NOMO-1 (cell line): Measurements from ENCODE around the gene TOP3A.
A peak's percentile ranks its signal among the peaks of the same experiment; 100 is the strongest.

Source experiments
- DNase-seq, 2 experiments: peaks; one replicate each; lab custom pipeline; 2025; ENCODE audit not compliant: unreplicated experiment in 2 of 2; lab: John Stamatoyannopoulos, UW

Gene TOP3A

DNA sequence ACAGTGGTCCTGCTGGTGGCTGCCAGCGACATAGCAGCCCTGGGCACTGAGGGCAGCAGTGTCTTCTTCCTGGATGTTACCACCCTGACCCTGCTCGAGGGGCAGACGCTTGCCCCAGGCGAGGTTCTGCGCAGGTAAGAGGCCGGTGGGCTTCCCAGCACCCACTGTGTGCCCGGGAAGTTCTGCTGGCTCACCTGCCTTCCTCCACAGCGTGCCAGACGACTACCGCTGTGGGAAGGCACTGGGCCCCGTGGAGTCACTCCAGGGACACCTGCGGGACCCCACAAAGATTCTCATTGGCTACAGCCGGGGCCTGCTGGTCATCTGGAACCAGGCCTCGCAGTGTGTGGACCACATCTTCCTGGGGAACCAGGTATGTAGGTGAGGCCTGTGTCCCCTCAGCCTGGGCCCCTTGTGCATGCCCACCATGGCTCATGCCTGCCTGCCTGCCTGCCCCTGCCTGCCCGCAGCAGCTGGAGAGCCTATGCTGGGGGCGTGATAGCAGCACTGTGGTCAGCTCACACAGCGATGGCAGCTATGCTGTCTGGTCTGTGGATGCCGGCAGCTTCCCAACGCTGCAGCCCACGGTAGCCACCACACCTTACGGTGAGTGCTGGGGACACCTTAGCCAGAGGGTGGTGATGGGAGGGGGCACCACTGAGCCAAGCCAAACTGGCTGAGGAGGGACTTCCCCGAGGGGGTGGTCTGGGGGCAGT is 80.8 kb downstream of the TOP3A start:
- no peak for DNase-seq

DNA sequence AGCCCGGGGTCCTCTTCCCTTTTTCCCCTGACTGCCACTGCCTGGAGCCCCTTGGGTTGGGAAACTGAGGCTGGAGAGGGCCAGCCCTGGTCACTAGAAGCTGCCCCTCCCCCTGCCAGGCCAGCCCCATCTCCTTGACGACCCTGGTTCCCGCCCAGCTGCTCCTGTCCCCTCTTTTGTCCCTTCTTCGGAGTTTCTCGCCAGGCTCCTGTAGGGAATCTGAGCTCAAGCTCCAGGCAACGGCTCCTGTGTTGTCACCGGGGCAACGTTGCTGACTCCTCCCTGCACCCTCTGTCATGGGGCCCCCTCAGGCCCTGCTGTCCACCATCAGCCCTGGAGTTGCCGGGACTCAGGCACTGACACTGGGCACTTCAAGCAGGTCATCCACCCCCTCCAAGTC is 83.6 kb downstream of the TOP3A start:
- DNase-seq = no peak

DNA sequence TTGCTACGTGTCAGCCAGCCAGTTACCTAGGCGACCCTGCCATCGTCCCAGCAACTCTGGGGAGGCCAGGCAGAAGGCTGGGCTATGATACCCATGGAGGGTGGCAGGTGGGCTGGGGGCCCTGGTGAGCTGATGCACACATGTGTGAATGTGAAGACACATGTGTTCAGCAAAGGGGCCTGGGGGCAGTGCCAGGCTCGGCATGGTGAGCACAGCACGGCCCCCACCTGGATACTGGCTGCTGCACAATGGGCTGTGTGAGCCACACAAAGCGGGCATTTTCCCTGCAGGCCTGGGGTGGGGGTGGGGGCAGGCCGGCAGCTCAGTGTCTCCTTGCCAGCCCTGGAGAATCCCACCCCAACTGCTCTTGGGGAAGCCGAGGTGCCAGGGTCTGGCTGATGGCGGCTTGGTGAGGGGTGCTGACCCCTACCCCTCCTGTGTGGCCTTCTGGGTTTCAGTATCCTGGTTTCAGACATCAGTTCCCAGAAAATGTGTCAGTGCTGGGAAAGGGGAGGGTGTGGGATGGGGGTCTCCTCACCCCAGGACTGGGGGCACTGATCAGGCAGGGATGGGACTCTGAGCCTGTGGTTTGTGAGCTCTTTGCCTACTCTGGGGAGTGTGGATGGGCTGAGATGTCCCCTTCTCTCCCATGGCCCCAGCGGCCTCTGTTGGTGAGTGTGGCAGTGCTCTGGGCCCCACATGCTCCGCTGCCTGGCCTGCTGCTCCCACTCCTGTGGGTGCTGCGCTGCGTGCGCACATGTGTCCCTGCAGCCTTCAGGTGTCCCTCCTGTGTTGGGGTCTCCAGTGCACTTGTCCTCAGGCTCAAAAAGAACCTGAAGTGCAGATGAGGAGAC is 84.3 kb downstream of the TOP3A start:
- no peak for DNase-seq

DNA sequence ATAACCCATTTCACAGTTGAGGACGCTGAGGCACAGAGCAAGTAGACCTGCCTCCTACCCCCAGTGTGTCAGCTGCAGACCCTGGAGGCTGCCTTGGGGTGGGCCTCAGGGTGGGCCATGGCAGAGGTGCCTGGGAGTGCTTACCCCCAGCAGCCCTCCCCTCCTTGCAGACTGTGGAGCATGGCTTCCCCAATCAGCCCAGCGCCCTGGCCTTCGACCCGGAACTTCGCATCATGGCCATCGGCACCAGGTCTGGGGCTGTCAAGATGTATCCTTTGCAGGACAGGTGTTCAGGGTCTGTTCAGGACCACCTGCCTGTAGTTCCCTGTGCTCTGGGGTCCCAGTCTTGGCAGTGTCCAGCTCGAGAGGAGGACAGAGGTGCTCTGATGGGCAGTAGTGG is 85.0 kb downstream of the TOP3A start:
- DNase-seq = no peak

DNA sequence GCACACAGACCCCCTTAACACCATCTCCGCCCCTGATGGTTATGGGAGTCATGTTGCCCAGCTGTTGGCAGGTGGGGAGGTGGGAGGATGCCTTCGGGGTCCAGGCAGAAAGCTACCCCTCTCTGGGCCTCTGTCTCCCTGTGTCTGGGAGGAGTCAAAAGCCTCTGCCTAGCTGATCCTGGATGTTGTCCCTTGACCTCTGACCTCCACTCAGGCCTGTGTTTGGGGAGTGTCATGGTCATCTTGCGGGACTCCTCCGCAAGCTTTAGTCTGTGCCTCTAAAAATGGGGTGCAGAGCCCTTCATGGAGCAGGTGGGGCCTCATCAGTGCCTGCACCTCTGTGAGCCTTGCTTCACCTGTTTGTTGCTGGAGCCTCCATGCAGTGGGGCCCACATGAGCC is 85.5 kb downstream of the TOP3A start:
- DNase-seq = no peak

DNA sequence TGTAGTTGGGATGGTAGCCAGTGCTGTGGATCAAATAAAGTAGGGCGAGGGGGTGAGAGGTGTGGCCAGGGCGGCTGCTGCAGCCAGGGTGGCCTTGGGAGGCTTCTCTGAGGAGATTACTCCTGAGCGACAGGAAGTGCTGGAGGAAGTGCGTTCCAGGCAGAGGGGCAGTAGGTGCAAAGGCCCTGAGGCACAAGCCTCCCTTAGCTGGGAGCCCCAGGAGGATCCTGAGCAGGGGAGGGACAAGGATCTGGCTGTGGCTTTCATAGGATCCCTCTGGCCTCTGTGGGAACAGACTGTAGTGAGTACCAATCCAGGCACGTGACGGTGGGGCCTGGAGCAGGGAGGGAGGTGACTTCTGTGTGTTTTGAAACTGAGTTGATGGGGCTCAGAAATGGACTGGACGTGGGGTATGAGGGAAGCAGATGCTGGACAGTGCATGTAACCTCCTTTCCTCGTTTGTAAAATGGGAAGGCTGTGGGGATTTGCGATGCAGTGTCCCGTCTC is 86.6 kb downstream of the TOP3A start:
- DNase-seq = no peak

DNA sequence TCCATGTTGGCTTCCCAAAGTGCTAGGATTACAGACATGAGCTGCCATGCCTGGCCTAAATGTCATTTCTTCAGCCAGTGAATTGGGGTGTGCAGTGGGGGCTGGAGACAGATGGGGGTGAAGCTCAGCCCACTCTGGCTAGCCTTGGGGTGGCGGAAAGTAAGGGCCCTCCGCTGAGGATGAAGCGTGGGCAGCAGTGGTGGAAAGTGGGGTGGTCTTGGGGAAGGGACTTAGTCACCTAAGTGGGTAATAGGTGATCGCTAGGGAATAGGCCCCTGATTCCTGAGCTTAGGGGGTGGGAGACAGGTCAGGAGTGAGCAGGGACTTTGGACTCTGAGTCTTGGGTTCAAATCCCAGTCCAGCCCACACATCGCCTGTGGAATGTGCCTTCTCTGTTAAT is 87.2 kb downstream of the TOP3A start:
- DNase-seq = no peak

DNA sequence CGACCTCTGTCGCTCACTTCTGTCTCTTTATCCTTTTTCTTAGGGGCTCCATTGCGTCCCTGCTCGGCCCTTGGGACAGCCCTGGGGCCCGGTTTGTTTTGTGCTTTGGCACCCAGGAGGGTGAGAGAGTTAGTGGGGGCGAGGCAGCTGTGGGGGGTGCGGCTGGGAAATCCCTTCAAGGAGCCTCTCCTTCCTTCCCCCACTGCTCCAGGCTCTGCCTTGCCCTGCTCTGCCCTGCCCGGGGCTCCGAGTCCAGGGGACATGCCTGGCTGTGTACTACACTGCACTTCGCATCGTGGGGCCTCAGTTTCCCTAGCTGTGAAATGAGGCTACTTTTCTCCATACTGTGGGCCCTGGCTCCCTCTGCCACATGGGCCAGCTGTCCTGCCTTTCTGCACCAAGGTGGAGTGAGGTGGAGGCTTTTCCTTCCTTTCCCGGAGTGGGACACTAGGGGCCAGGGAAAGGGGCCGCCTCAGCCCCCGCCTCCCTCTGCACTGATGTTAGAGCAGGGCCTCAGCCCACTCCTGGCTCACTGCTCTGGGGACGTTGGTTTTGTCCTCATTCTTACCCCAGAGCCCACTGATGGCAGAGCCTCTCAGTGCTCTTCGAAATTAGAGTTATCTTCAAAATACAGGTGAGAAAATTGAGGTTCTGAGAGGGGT is 88.4 kb downstream of the TOP3A start:
- no peak for DNase-seq

DNA sequence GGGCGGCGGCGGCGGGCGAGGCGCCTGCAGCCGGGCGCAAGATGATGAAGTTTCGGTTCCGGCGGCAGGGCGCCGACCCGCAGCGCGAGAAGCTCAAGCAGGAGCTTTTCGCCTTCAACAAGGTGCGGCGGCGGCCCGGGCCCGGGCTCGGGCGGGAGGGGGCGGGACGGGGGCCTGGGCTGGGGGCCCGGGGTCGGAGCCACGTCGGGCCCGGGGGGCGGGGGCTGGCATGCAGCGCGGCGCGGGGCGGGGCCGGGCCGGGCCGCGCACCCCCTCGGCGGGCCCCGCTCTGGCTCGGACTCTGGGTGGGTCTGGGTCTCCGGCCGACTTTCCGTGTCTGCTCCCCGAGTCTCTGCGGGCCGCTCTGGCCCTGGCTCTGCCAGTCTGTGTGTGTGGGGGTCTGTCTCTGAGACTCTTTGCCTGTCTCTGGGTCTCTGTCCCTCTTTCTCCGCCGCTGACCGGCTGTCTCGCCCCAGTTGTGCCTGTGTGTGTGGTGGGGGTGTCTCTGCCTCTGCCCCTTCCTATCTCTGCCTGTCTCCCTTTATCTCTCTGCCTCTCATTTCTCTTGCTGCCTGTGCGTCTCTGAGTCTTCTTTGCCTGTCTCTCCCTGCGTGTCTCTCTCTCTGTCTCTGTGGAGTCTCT is 89.0 kb downstream of the TOP3A start:
- peak in 1 of 2 experiments; percentile 20 for DNase-seq

DNA sequence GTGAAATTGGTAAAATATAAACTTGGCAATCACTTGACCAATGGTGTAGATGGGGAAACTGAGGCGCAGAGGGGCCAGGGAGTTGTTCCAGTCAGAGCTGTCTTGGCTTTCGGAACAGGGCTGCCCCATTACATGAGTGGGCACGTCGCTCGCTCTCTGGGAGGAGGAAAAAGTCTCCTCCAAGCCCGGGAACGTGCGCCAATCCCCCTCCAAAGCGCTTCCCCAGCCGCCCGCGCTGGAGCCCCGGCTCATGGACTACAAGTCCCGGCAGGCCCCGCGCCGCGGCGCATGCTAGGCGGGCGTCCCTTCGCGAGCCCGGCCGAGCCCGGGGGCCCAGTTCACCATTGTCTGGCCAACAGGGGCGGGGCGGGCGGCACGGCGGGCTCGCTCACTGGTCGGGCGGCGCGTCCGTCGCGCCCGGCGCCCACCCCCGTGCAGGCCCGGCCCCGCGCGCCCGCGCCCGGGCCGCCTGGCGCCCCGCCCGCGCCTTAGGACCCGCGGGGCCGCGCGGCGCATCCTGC is 89.6 kb downstream of the TOP3A start, which contains the start of gene LLGL1:
Gene LLGL1, plus strand, starts transcription at position 515 of the 521 bp plus-strand sequence. CDS start 48 bp downstream, outside the sequence.
- DNase-seq = peak; percentile 84 to 95

DNA sequence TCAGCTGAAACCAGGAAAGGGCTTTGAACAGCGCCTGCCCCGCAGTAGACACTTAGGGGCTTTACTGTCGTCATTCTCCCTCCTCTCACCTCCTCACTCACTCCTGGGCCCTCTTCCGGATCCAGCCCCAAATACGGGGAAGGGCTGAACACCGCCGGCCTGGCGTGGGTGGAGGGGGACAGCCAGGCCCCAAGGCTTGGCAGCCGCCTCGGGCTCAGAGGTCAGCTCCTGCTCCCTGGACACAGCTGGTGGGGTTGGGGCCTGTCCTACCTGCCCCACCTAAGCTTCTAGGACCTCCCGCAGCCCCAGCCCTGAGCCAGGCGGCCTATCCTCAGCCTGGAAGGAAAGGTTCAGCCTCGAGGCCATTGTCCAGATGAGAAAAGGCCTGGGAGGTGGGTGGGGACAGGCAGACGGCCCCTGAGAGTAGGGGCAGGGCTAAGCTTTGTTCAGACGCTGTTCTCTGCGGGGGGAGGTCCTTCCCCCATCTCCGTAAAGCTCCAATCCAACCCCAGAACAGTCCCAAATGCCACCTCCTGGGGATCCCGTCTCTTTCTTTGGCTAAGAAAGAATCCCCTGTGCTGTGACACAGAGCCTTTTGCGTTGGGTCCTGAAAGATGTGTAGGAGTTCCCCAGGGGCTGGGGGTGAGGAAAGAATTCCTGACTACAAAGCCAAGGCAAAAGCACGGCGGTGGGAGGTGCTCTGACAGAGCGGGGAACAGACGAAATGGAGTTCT is 90.2 kb downstream of the TOP3A start:
- DNase-seq = no peak

DNA sequence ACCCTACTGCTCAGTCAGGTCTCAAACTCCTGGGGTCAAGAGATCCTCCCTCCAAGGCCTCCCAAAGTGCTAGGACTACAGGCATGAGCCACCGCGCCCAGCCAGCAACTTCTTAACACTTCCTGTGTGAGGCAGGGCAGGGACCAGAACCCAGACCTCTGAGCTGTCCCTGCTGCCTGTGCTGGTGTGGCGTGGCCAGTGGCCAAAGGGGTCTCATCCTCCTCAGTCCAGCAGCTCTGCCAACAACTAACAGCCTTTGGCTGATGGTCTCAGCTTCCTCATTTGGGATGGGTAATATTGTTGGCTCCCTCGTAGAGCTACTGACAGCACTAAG is 90.8 kb downstream of the TOP3A start:
- DNase-seq = no peak
